ENCODE measurements around the gene SLC22A23.

Gene SLC22A23

GRCh38 chr6:3220366-3220765 lies 236.5 kb downstream of the SLC22A23 start:
- no peak for DNase-seq (ENCODE audit: insufficient read length, low spot score)
- FAIRE-seq, result no peak
- no peak for TF ChIP-seq CTCF (IDR thresholded peaks at IDR 0.05; ENCODE audit: insufficient read depth, missing control alignments)

All from D721Med (cell line).